A549 (cell line): ENCODE data around the gene HELZ2. TPM values are rescaled to one million over a fixed set of nuclear protein-coding genes. Genes with fewer than 3 reads are reported as not detected.

Source experiments
- ATAC-seq, 2 experiments: fragments of 200-7000 bp in 1 of 2; fragments of >200 bp in 1 of 2; cut with Nextera tagmentation in 1 of 2; cut with Tn5 transposase in 1 of 2; 3 replicates each; pipeline versions ENCODE4 v1.8.0 to v1.9.1; 2018 to 2020; ENCODE audit warnings: mild to moderate bottlenecking in 1 of 2, moderate library complexity in 1 of 2
- CTCF ChIA-PET: fragments of 300-600 bp; sonication (Branson Sonifier 250); formaldehyde crosslinking; extraction: SDS; loops from one replicate; lab custom pipeline; 2021; ENCODE audit warnings: antibody characterized with exemption, inconsistent platforms; lab: Yijun Ruan, JAX
- POLR2A ChIA-PET: fragments of 350-600 bp; formaldehyde crosslinking; extraction: SDS; loops from one replicate; lab custom pipeline; 2021; ENCODE audit warnings: antibody characterized with exemption, inconsistent platforms; lab: Yijun Ruan, JAX
- DNase-seq, 2 experiments: peaks; one replicate each; pipeline versions ENCODE4 v3.0.0 to v3.0.0-alpha.2; 2011 to 2016; ENCODE audit warnings: low read depth in 1 of 2, low spot score in 1 of 2
- FAIRE-seq: peaks from 2 replicates; lab custom pipeline; 2011; peaks lifted over from hg19 to GRCh38; lab: Jason Lieb, UNC
- H3K27ac ChIP-seq, 2 experiments: fragments of >200 bp; sonication (Bioruptor Twin); formaldehyde crosslinking; 3 replicates each; pipeline ENCODE4 v1.5.1; 2016 to 2017
- H3K4me1 ChIP-seq: fragments of >200 bp; sonication (Bioruptor Twin); formaldehyde crosslinking; 3 replicates; pipeline ENCODE4 v1.6.1; 2016
- H3K4me2 ChIP-seq: fragments of >200 bp; sonication (Bioruptor Twin); formaldehyde crosslinking; 3 replicates; pipeline ENCODE4 v1.6.1; 2016
- H3K4me3 ChIP-seq: fragments of >200 bp; sonication (Bioruptor Twin); formaldehyde crosslinking; 3 replicates; pipeline ENCODE4 v1.5.1; 2016
- H3K9me3 ChIP-seq: fragments of >200 bp; sonication (Bioruptor Twin); formaldehyde crosslinking; 3 replicates; pipeline ENCODE4 v1.6.1; 2016
- CHD4 ChIP-seq: fragments of 200-600 bp; sonication (generic); IDR thresholded peaks from 2 replicates; pipeline ENCODE4 v1.6.1; 2016; ENCODE audit warnings: antibody characterized with exemption, mild to moderate bottlenecking, borderline replicate concordance
- EHF ChIP-seq: fragments of 250-450 bp; sonication (Bioruptor Pico); IDR thresholded peaks from 2 replicates; pipeline ENCODE4 v1.5.0; 2020; ENCODE audit warnings: mild to moderate bottlenecking
- EP300 ChIP-seq, 2 experiments: fragments of >200 bp; sonication (Bioruptor Twin); formaldehyde crosslinking; IDR thresholded peaks; 2 replicates in 1 of 2; 3 replicates in 1 of 2; pipeline ENCODE4 v1.6.1; 2016 to 2017
- FOXS1 ChIP-seq: fragments of 250-450 bp; sonication (Bioruptor Pico); IDR thresholded peaks from 2 replicates; pipeline ENCODE4 v1.5.0; 2020; ENCODE audit warnings: mild to moderate bottlenecking, moderate library complexity
- GATA3 ChIP-seq: IDR thresholded peaks from 2 replicates; pipeline ENCODE4 v1.6.1; 2012; ENCODE audit warnings: borderline replicate concordance
- HDAC2 ChIP-seq: fragments of 200-600 bp; sonication (generic); IDR thresholded peaks from 2 replicates; pipeline ENCODE4 v1.6.1; 2016
- HOXA7 ChIP-seq: fragments of 250-450 bp; sonication (Bioruptor Pico); IDR thresholded peaks from 2 replicates; pipeline ENCODE4 v1.5.0; 2020; ENCODE audit warnings: mild to moderate bottlenecking, moderate library complexity
- JUN ChIP-seq, 2 experiments: fragments of >200 bp; sonication (Bioruptor Twin); formaldehyde crosslinking; IDR thresholded peaks; 2 replicates in 1 of 2; 3 replicates in 1 of 2; pipeline ENCODE4 v1.6.1; 2016 to 2017
- KDM1A ChIP-seq: fragments of 200-600 bp; sonication (generic); IDR thresholded peaks from 2 replicates; pipeline ENCODE4 v1.6.1; 2016; ENCODE audit warnings: low read depth, mild to moderate bottlenecking
- NPAS2 ChIP-seq: fragments of 250-450 bp; sonication (Bioruptor Pico); IDR thresholded peaks from 2 replicates; pipeline ENCODE4 v1.8.0; 2022; ENCODE audit warnings: mild to moderate bottlenecking, moderate library complexity, borderline replicate concordance
- NR3C1 ChIP-seq: fragments of >200 bp; sonication (Bioruptor Twin); formaldehyde crosslinking; IDR thresholded peaks from 3 replicates; pipeline ENCODE4 v1.6.1; 2017
- PHF8 ChIP-seq: fragments of 200-600 bp; sonication (generic); IDR thresholded peaks from 2 replicates; pipeline ENCODE4 v1.6.1; 2016; ENCODE audit warnings: low read depth, mild to moderate bottlenecking, antibody characterized with exemption, moderate library complexity, borderline replicate concordance
- POLR2AphosphoS2 ChIP-seq: conservative IDR thresholded peaks from 2 replicates; pipeline ENCODE4 v1.6.1; 2012; ENCODE audit warnings: low read length, improper control_type of control experiment, inconsistent platforms
- RAD21 ChIP-seq, 2 experiments: fragments of >200 bp in 1 of 2; sonication (Bioruptor Twin) in 1 of 2; formaldehyde crosslinking in 1 of 2; IDR thresholded peaks in 1 of 2; conservative IDR thresholded peaks in 1 of 2; 2 replicates in 1 of 2; 3 replicates in 1 of 2; pipeline ENCODE4 v1.6.1; 2012 to 2018; ENCODE audit warnings: inconsistent platforms in 1 of 2
- RFX5 ChIP-seq: fragments of 450-650 bp; IDR thresholded peaks from 2 replicates; pipeline ENCODE4 v1.7.1; 2014; ENCODE audit warnings: antibody characterized with exemption, mild to moderate bottlenecking, moderate library complexity
- SMC3 ChIP-seq: fragments of >200 bp; sonication (Bioruptor Twin); formaldehyde crosslinking; IDR thresholded peaks from 3 replicates; pipeline ENCODE4 v1.6.1; 2018; ENCODE audit warnings: inconsistent platforms
- SREBF2 ChIP-seq: fragments of 450-650 bp; IDR thresholded peaks from 2 replicates; pipeline ENCODE4 v1.6.1; 2014; ENCODE audit warnings: mild to moderate bottlenecking, moderate library complexity
- ZFP36 ChIP-seq: fragments of 450-650 bp; IDR thresholded peaks from 2 replicates; pipeline ENCODE4 v1.6.1; 2014; ENCODE audit warnings: borderline replicate concordance; ENCODE audit not compliant: partially characterized antibody
- ZNF302 ChIP-seq: fragments of 250-450 bp; sonication (Bioruptor Pico); IDR thresholded peaks from 2 replicates; pipeline ENCODE4 v1.9.0; 2021; ENCODE audit warnings: inconsistent platforms, mild to moderate bottlenecking, moderate library complexity
- ZSCAN20 ChIP-seq: fragments of 250-450 bp; sonication (Bioruptor Pico); IDR thresholded peaks from 2 replicates; pipeline ENCODE4 v1.8.0; 2022; ENCODE audit warnings: mild to moderate bottlenecking, moderate library complexity
- WGBS: methylation state at CpG from one replicate; pipeline ENCODE4 v1.1.6; 2017; ENCODE audit errors: missing lambda C conversion rate; 5-methylcytosine and 5-hydroxymethylcytosine counted together
- polyA plus RNA-seq, 4 experiments: library from polyadenylated mRNA; depleted of rRNA in 3 of 4; stranded (reverse); fragments of >200 nt; fragmentation: RNase III in 1 of 4; extraction: RNeasy Plus Mini Kit Qiagen cat#74134 plus additional on column Dnase treatment in 1 of 4; gene quantifications; 2 replicates in 3 of 4; 3 replicates in 1 of 4; pipeline ENCODE4 v1.2.3, GENCODE V29; 2011 to 2017
- TF ChIP-seq, protein P1 (sequence below): fragments of 150-350 bp; IDR thresholded peaks from 2 replicates; pipeline ENCODE4 v1.6.1; 2014; ENCODE audit warnings: low read depth, mild to moderate bottlenecking, low read length
- TF ChIP-seq, protein P2 (sequence below): fragments of >200 bp; sonication (Bioruptor Twin); formaldehyde crosslinking; IDR thresholded peaks from 3 replicates; pipeline ENCODE4 v1.5.1; 2016
- TF ChIP-seq, protein P3 (sequence below): IDR thresholded peaks from 2 replicates; pipeline ENCODE4 v1.6.1; 2012
- TF ChIP-seq, protein P4 (sequence below): fragments of >200 bp; sonication (Bioruptor Twin); formaldehyde crosslinking; IDR thresholded peaks from 3 replicates; pipeline ENCODE4 v1.6.1; 2016
- TF ChIP-seq, protein P5 (sequence below): IDR thresholded peaks from 2 replicates; pipeline ENCODE4 v1.6.1; 2012; ENCODE audit warnings: low read depth, borderline replicate concordance

Gene HELZ2
- polyA plus RNA-seq, 2 of the 4 experiments (the other 2 are of a cell fraction) = 3.2 to 4.5 TPM

DNA sequence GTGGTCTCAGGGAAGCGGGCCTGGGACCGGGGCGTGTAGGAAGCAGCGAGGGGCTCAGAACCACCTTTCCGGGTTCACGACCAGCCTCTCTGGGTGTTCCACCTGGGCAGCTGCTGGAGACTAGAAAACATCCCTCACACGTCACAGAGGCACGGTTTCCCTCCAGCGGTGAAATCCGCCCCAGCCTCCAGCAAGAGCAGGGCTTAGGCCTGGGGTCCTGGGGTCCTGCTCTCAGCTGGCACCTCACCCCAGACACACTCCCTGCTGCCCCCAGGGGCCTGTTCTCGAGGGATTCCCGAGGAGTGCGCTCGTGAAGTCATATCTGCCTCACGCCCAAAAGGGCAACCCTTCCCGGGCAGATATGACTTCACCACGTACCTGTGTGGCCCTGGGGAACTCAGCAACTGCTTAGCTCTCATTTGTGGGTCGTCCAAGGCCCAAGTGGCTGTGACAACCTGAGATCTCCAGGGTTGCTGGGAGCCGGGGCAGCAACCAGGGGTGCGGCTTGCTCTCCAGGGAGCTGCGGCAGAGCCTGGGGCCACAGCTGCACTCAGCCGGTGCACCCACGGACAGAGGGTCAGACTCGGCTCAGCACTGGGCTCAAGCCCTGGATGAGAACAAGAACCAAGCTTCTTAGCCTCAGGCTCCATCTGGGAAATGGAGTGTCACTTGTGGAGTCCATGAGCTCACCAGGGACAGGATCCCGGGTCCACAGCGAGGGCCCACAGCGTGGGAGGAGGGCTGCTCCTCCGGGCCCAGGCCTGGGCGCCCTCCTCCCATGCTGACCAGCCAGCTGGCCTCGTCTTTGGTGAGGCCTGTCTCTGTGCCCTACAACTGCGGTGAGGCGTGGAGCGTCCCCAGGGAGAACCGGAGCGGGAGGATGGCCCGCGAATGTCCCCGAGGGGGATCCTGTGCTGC, 19.4 kb downstream of the HELZ2 start:
- peak overlapping the region; percentile 71 for H3K4me3 ChIP-seq
- POLR2A ChIA-PET = no interaction called here
- H3K4me2 ChIP-seq = peak overlapping the region; percentile 100
- DNase-seq = no peak
- H3K9me3 ChIP-seq = no peaks in the 10 kb centered on the region
- CTCF ChIA-PET = interaction anchor here (1.0 to 9.1 kb wide), 3 partner anchors 9 to 27 kb away, joined by 3 to 93 read pairs (median 4); partner anchors contain the start of gene PTK6
- FAIRE-seq = no peak
- H3K4me1 ChIP-seq = peaks cover 4% of the 10 kb centered on the region; the same call in 1 of the 3 replicates
- peak overlapping the region in 1 of 2 experiments; percentile 83; a peak in 1 of 6 replicates for H3K27ac ChIP-seq
- TF ChIP-seq, protein P1, sequence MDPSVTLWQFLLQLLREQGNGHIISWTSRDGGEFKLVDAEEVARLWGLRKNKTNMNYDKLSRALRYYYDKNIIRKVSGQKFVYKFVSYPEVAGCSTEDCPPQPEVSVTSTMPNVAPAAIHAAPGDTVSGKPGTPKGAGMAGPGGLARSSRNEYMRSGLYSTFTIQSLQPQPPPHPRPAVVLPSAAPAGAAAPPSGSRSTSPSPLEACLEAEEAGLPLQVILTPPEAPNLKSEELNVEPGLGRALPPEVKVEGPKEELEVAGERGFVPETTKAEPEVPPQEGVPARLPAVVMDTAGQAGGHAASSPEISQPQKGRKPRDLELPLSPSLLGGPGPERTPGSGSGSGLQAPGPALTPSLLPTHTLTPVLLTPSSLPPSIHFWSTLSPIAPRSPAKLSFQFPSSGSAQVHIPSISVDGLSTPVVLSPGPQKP = no peak
- TF ChIP-seq, protein P2, sequence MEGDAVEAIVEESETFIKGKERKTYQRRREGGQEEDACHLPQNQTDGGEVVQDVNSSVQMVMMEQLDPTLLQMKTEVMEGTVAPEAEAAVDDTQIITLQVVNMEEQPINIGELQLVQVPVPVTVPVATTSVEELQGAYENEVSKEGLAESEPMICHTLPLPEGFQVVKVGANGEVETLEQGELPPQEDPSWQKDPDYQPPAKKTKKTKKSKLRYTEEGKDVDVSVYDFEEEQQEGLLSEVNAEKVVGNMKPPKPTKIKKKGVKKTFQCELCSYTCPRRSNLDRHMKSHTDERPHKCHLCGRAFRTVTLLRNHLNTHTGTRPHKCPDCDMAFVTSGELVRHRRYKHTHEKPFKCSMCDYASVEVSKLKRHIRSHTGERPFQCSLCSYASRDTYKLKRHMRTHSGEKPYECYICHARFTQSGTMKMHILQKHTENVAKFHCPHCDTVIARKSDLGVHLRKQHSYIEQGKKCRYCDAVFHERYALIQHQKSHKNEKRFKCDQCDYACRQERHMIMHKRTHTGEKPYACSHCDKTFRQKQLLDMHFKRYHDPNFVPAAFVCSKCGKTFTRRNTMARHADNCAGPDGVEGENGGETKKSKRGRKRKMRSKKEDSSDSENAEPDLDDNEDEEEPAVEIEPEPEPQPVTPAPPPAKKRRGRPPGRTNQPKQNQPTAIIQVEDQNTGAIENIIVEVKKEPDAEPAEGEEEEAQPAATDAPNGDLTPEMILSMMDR = no peak
- TF ChIP-seq KDM1A (no peak), SMC3 (no peak), PHF8 (no peak), SREBF2 (no peak), HOXA7 (CRISPR knock-in tag) (no peak), CHD4 (no peak), ZNF302 (CRISPR knock-in tag) (no peak)
- TF ChIP-seq, protein P3, sequence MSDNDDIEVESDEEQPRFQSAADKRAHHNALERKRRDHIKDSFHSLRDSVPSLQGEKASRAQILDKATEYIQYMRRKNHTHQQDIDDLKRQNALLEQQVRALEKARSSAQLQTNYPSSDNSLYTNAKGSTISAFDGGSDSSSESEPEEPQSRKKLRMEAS = no peak
- peak in 1 of 2 experiments; percentile 6; a peak in 3 of 6 replicates for ATAC-seq
- 84% methylated on average over 32 of the region's 38 CpGs for WGBS

DNA sequence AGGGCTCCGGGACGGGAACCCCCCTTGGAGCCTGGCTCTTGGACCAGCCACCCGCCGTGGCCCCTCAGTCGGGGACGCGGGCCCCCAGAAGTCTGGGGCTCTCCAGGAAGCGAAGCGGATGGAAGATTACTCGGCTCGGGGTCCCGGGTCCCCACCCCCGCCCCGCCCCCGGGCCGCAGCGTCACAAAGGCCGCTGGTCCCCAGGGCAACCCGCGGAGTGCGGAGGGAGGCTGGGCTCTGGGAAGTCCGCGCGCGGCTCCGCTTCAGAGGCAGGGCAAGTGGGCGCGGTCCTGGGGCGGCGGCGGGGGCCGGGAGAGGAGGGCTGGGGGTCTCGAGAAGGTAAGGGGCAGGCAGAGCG, 20.1 kb downstream of the HELZ2 start, which contains the start of gene FNDC11:
FNDC11 (plus strand) TSS at position 227 of the 358 bp plus-strand sequence. CDS start 1,505 bp downstream, outside the sequence.
- Histone ChIP-seq H3K4me2 (peak within 1 kb of the TSS; percentile 100), H3K27ac (peak within 1 kb of the TSS; percentile 73 to 83)
- no peak for DNase-seq
- no peak for TF ChIP-seq KDM1A
- TF ChIP-seq, protein P4, sequence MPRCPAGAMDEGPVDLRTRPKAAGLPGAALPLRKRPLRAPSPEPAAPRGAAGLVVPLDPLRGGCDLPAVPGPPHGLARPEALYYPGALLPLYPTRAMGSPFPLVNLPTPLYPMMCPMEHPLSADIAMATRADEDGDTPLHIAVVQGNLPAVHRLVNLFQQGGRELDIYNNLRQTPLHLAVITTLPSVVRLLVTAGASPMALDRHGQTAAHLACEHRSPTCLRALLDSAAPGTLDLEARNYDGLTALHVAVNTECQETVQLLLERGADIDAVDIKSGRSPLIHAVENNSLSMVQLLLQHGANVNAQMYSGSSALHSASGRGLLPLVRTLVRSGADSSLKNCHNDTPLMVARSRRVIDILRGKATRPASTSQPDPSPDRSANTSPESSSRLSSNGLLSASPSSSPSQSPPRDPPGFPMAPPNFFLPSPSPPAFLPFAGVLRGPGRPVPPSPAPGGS = no peak
- TF ChIP-seq NR3C1 = no peak
- TF ChIP-seq, all 56 proteins: peak for 0
- CTCF ChIA-PET = interaction anchor here (1.4 to 9.1 kb wide), 2 partner anchors 15 to 28 kb away, joined by 3 to 93 read pairs; partner anchors contain the start of gene PTK6
- WGBS = 0% methylated on average over 7 of the region's 34 CpGs
- ATAC-seq (no peak), FAIRE-seq (no peak)
- H3K4me3 ChIP-seq = peak within 1 kb of the TSS; percentile 71
- H3K9me3 ChIP-seq = no peaks in the 10 kb centered on the region
- POLR2A ChIA-PET = no interaction called here
- peaks cover 4% of the 10 kb centered on the region; the same call in 1 of the 3 replicates for H3K4me1 ChIP-seq

DNA sequence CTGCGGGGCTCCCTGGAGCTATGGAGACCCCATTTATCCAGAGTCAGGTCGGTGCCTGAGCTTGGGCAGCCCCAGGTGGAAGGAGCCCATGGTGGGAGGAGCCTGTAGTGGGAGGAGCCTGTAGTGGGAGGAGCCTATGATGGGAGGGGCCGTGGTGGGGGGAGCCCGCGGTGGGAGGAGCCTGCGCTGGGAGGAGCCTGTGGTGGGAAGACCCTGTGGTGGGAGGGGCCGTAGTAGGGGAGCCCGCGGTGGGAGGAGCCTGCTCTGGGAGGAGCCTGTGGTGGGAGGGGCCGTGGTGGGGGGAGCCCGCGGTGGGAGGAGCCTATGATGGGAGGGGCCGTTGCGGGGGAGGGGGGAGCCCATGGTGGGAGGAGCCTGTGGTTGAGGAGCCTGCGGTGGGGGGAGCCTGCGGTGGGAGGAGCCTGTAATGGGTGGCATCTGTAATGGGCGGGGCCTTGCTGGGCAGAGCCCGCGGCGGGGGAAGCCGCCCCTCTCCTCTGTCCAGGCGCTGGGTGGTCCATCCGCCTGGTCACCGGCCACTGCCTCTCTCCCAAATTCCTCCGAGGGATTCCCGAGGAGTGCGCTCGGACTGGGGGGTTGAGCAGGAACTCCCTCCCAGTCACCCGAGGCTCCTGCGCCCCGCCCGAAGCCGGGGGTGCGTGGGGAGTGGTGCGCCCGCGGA, 20.6 kb downstream of the HELZ2 start:
- peak; percentile 21 to 75; a peak in 5 of 6 replicates for ATAC-seq
- Histone ChIP-seq H3K9me3 (no peaks in the 10 kb centered on the region), H3K4me2 (peak overlapping the region; percentile 100), H3K4me1 (peaks cover 4% of the 10 kb centered on the region; the same call in 1 of the 3 replicates), H3K4me3 (peak overlapping the region; percentile 71), H3K27ac (peak overlapping the region; percentile 73 to 83)
- 4% methylated on average over 8 of the region's 37 CpGs for WGBS
- CTCF ChIA-PET = interaction anchor here (0.7 to 9.1 kb wide), 4 partner anchors 14 to 515 kb away, joined by 3 to 93 read pairs (median 3); partner anchors contain the start of gene PTK6
- POLR2A ChIA-PET = interaction anchor here (0.6 kb wide), 1 partner anchor 32 kb away, joined by 3 read pairs; the partner anchor contains the start of gene PPDPF
- no peak for FAIRE-seq
- DNase-seq = peak; percentile 50 to 90
- no peak for TF ChIP-seq HDAC2
- TF ChIP-seq RFX5 = no peak
- TF ChIP-seq GATA3 = no peak
- TF ChIP-seq JUN (IDR thresholded peaks at IDR 0.05) = no peak
- TF ChIP-seq FOXS1 (CRISPR knock-in tag) = no peak
- TF ChIP-seq, protein P5, sequence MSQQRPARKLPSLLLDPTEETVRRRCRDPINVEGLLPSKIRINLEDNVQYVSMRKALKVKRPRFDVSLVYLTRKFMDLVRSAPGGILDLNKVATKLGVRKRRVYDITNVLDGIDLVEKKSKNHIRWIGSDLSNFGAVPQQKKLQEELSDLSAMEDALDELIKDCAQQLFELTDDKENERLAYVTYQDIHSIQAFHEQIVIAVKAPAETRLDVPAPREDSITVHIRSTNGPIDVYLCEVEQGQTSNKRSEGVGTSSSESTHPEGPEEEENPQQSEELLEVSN = no peak
- no peak for TF ChIP-seq EP300 (IDR thresholded peaks at IDR 0.05)
- TF ChIP-seq ZFP36 = no peak
- no peak for TF ChIP-seq NPAS2
- TF ChIP-seq RAD21 (conservative IDR thresholded peaks at IDR 0.05 in 1 of 2, IDR thresholded peaks at IDR 0.05 in 1 of 2) = no peak
- no peak for TF ChIP-seq EHF (CRISPR knock-in tag)
- TF ChIP-seq POLR2AphosphoS2 = no peak
- TF ChIP-seq ZSCAN20 (CRISPR knock-in tag) = no peak
